Loucy (cell line): Measurements from ENCODE around the gene JARID2.
A peak's percentile ranks its signal among the peaks of the same experiment; 100 is the strongest.

Experiments used
- H2AFZ ChIP-seq: fragments of 200-600 bp; sonication (generic); 2 replicates; pipeline ENCODE4 v1.6.0; 2016; ENCODE audit warnings: antibody characterized with exemption, mild to moderate bottlenecking, low read length, moderate library complexity
- H3F3A ChIP-seq: fragments of 200-600 bp; 2 replicates; pipeline ENCODE4 v1.6.0; 2016; ENCODE audit warnings: antibody characterized with exemption, low read depth, mild to moderate bottlenecking
- H3K27me3 ChIP-seq: fragments of 200-600 bp; sonication (generic); 2 replicates; pipeline ENCODE4 v1.6.1; 2014; ENCODE audit warnings: low read length, mild to moderate bottlenecking; ENCODE audit not compliant: insufficient read depth, poor library complexity, severe bottlenecking
- H3K36me3 ChIP-seq: fragments of 200-600 bp; sonication (generic); 2 replicates; pipeline ENCODE4 v1.6.1; 2016; ENCODE audit warnings: low read length; ENCODE audit not compliant: insufficient read depth
- H3K4me1 ChIP-seq: fragments of 200-600 bp; sonication (generic); 2 replicates; pipeline ENCODE4 v1.5.1; 2014; ENCODE audit warnings: low read length, mild to moderate bottlenecking; ENCODE audit not compliant: insufficient read depth, poor library complexity, severe bottlenecking
- H3K4me2 ChIP-seq: fragments of 200-600 bp; sonication (generic); 2 replicates; pipeline ENCODE4 v1.6.0; 2014; ENCODE audit warnings: antibody characterized with exemption, low read length, low read depth, mild to moderate bottlenecking; ENCODE audit not compliant: poor library complexity, severe bottlenecking
- H3K4me3 ChIP-seq: fragments of 200-600 bp; sonication (generic); 2 replicates; pipeline ENCODE4 v1.5.1; 2014; ENCODE audit warnings: low read length, mild to moderate bottlenecking, mixed read lengths; ENCODE audit not compliant: poor library complexity, severe bottlenecking
- H3K79me2 ChIP-seq: fragments of 200-600 bp; sonication (generic); 2 replicates; pipeline ENCODE4 v1.6.1; 2014; ENCODE audit warnings: low read length; ENCODE audit not compliant: insufficient read depth
- H3K9ac ChIP-seq: fragments of 200-600 bp; sonication (generic); 2 replicates; pipeline ENCODE4 v1.6.0; 2014; ENCODE audit warnings: mild to moderate bottlenecking, low read depth, low read length, moderate library complexity; ENCODE audit not compliant: poor library complexity, severe bottlenecking
- H3K9me2 ChIP-seq: fragments of 200-600 bp; sonication (generic); replicated peaks from 2 replicates; pipeline ENCODE4 v1.6.1; 2016; ENCODE audit warnings: low read depth, low read length, mixed read lengths
- H3K9me3 ChIP-seq: fragments of 200-600 bp; sonication (generic); 2 replicates; pipeline ENCODE4 v1.6.1; 2014; ENCODE audit warnings: mild to moderate bottlenecking, antibody characterized with exemption, low read length, low read depth; ENCODE audit not compliant: insufficient read depth
- H4K20me1 ChIP-seq: fragments of 200-600 bp; sonication (generic); 2 replicates; pipeline ENCODE4 v1.6.0; 2014; ENCODE audit warnings: antibody characterized with exemption, low read length, mild to moderate bottlenecking; ENCODE audit not compliant: insufficient read depth, poor library complexity, severe bottlenecking
- CTCF ChIP-seq: fragments of 200-600 bp; sonication (generic); conservative IDR thresholded peaks from 2 replicates; pipeline ENCODE4 v1.5.1; 2014; ENCODE audit warnings: mild to moderate bottlenecking, antibody characterized with exemption, low read length
- EZH2phosphoT487 ChIP-seq: fragments of 200-600 bp; IDR thresholded peaks from 2 replicates; pipeline ENCODE4 v1.6.1; 2018; ENCODE audit warnings: antibody characterized with exemption, mild to moderate bottlenecking, moderate library complexity, borderline replicate concordance

JARID2 gene

GRCh38 chr6:15511248-15512125 is 265.6 kb downstream of the JARID2 start:
- Histone ChIP-seq H3F3A (no peaks in the 10 kb centered on the region), H3K36me3 (peaks cover 100% of the 10 kb centered on the region), H3K9me2 (no peaks in the 10 kb centered on the region)

GRCh38 chr6:15512126-15512525 is 266.3 kb downstream of the JARID2 start:
- H3K4me1 ChIP-seq: no peaks in the 10 kb centered on the region
- H3K9ac ChIP-seq: no peak overlapping the region
- TF ChIP-seq EZH2phosphoT487 (no peak), CTCF (peak; percentile 33)
- H3K27me3 ChIP-seq: no peaks in the 10 kb centered on the region
- H3K4me3 ChIP-seq: no peak overlapping the region
- no peaks in the 10 kb centered on the region for H3K9me2 ChIP-seq
- peaks cover 23% of the 10 kb centered on the region; the same call in 1 of the 2 replicates for H3K79me2 ChIP-seq
- no peaks in the 10 kb centered on the region for H3K9me3 ChIP-seq
- H3K4me2 ChIP-seq: no peak overlapping the region
- H2AFZ ChIP-seq: no peak overlapping the region
- peaks cover 42% of the 10 kb centered on the region for H4K20me1 ChIP-seq
- H3K36me3 ChIP-seq: peaks cover 100% of the 10 kb centered on the region
- H3F3A ChIP-seq: no peaks in the 10 kb centered on the region

More at GRCh38 chr6:15511248-15512125, 265.6 kb downstream of the JARID2 start:
- Histone ChIP-seq H4K20me1 (peaks cover 46% of the 10 kb centered on the region), H3K9ac (no peak overlapping the region), H3K9me3 (no peaks in the 10 kb centered on the region), H2AFZ (no peak overlapping the region), H3K27me3 (no peaks in the 10 kb centered on the region), H3K4me2 (no peak overlapping the region), H3K4me1 (no peaks in the 10 kb centered on the region), H3K4me3 (no peak overlapping the region), H3K79me2 (peaks cover 29% of the 10 kb centered on the region; the same call in 1 of the 2 replicates)
- TF ChIP-seq CTCF: no peak
- no peak for TF ChIP-seq EZH2phosphoT487

GRCh38 chr6:15512721-15513120 is 266.9 kb downstream of the JARID2 start:
- no peak for TF ChIP-seq CTCF
- TF ChIP-seq EZH2phosphoT487: no peak
- H3F3A ChIP-seq: no peaks in the 10 kb centered on the region
- H4K20me1 ChIP-seq: peaks cover 42% of the 10 kb centered on the region
- H3K4me3 ChIP-seq: no peak overlapping the region
- no peaks in the 10 kb centered on the region for H3K4me1 ChIP-seq
- H3K9me2 ChIP-seq: no peaks in the 10 kb centered on the region
- H3K27me3 ChIP-seq: no peaks in the 10 kb centered on the region
- H3K9ac ChIP-seq: no peak overlapping the region
- H3K36me3 ChIP-seq: peaks cover 100% of the 10 kb centered on the region
- H3K79me2 ChIP-seq: peaks cover 19% of the 10 kb centered on the region; the same call in 1 of the 2 replicates
- no peak overlapping the region for H3K4me2 ChIP-seq
- H3K9me3 ChIP-seq: no peaks in the 10 kb centered on the region
- no peak overlapping the region for H2AFZ ChIP-seq
